PFSK-1 (cell line): Measurements from ENCODE around the gene SORBS1.

Experiments
- POLR2AphosphoS5 ChIP-seq: IDR thresholded peaks from 2 replicates; pipeline ENCODE4 v1.6.1; 2012; ENCODE audit warnings: low read depth, mild to moderate bottlenecking, control low read depth, low read length, moderate library complexity
- REST ChIP-seq, 2 experiments: IDR thresholded peaks; 2 replicates each; pipeline versions ENCODE4 v1.6.1 to v1.8.0; 2011 to 2012; ENCODE audit warnings: low read depth in 2 of 2, low read length in 2 of 2, control low read depth in 1 of 2, inconsistent platforms in 1 of 2, mild to moderate bottlenecking in 1 of 2, moderate library complexity in 1 of 2; ENCODE audit not compliant: insufficient read depth in 1 of 2
- TAF1 ChIP-seq: IDR thresholded peaks from 2 replicates; pipeline ENCODE4 v1.6.1; 2012; ENCODE audit warnings: low read length, control low read depth, borderline replicate concordance; ENCODE audit not compliant: insufficient read depth

GRCh38 chr10:95392217-95392584 lies 169.0 kb downstream of the SORBS1 start:
- TF ChIP-seq POLR2AphosphoS5 (no peak), TAF1 (no peak), REST (IDR thresholded peaks at IDR 0.05; ENCODE audit: insufficient read depth in 1 of 2, low read depth in 2 of 2, low read length in 2 of 2) (no peak)
